Measurements from ENCODE around the gene FFAR1. TPM values are rescaled to one million over a fixed set of nuclear protein-coding genes. Genes with fewer than 3 reads are reported as not detected.

The FFAR1 gene
- total and polyA plus RNA-seq, 2 of the 8 experiments (the other 6 are each of a cell fraction or from before 2014, with no cell fraction given), result not detected

GRCh38 chr19:35341565-35342225 is 6.0 kb upstream of the FFAR1 start (continued):
- TF ChIP-seq CHD7 (IDR thresholded peaks at IDR 0.05; ENCODE audit: insufficient replicate concordance, low read length) (no peak), SRF (IDR thresholded peaks at IDR 0.05; ENCODE audit: low read depth, low read length) (no peak)
